Smooth muscle cell (in vitro differentiated cells): ENCODE measurements around the gene TTC33. TPM values are rescaled to one million over a fixed set of nuclear protein-coding genes. Genes with fewer than 3 reads are reported as not detected.

ENCODE experiments used
- DNase-seq: peaks from one replicate; lab custom pipeline; 2025; ENCODE audit not compliant: unreplicated experiment; lab: John Stamatoyannopoulos, UW
- H2AFZ ChIP-seq: fragments of 200-600 bp; sonication (generic); 2 replicates; pipeline ENCODE4 v1.6.0; 2016; ENCODE audit warnings: antibody characterized with exemption, low read depth, mild to moderate bottlenecking
- H3F3A ChIP-seq: fragments of 200-600 bp; sonication (generic); 2 replicates; pipeline ENCODE4 v1.6.0; 2017; ENCODE audit warnings: antibody characterized with exemption, low read depth
- H3K27ac ChIP-seq: fragments of 200-600 bp; sonication (generic); 2 replicates; pipeline ENCODE4 v1.5.1; 2016; ENCODE audit warnings: low read depth, mild to moderate bottlenecking
- H3K27me3 ChIP-seq: fragments of 200-600 bp; sonication (generic); 2 replicates; pipeline ENCODE4 v1.6.1; 2016; ENCODE audit warnings: low read depth, mild to moderate bottlenecking
- H3K36me3 ChIP-seq: fragments of 200-600 bp; sonication (generic); 2 replicates; pipeline ENCODE4 v1.5.1; 2016; ENCODE audit warnings: low read depth
- H3K4me1 ChIP-seq: fragments of 200-600 bp; sonication (generic); 2 replicates; pipeline ENCODE4 v1.5.1; 2016; ENCODE audit warnings: low read depth
- H3K4me2 ChIP-seq: fragments of 200-600 bp; sonication (generic); 2 replicates; pipeline ENCODE4 v1.6.0; 2016; ENCODE audit warnings: mild to moderate bottlenecking
- H3K4me3 ChIP-seq: fragments of 200-600 bp; sonication (generic); 2 replicates; pipeline ENCODE4 v1.5.1; 2016; ENCODE audit warnings: mild to moderate bottlenecking
- H3K79me2 ChIP-seq: fragments of 200-600 bp; sonication (generic); 2 replicates; pipeline ENCODE4 v1.6.0; 2016; ENCODE audit warnings: low read depth, mild to moderate bottlenecking
- H3K9ac ChIP-seq: fragments of 200-600 bp; sonication (generic); 2 replicates; pipeline ENCODE4 v1.6.0; 2016; ENCODE audit warnings: low read depth
- H3K9me3 ChIP-seq: fragments of 200-600 bp; sonication (generic); replicated peaks from 2 replicates; pipeline ENCODE4 v1.5.1; 2016; ENCODE audit warnings: low read depth
- H4K20me1 ChIP-seq: fragments of 200-600 bp; sonication (generic); 2 replicates; pipeline ENCODE4 v1.6.0; 2016; ENCODE audit warnings: low read depth
- CTCF ChIP-seq: fragments of 200-600 bp; sonication (generic); IDR thresholded peaks from 2 replicates; pipeline ENCODE4 v1.5.1; 2017; ENCODE audit warnings: borderline replicate concordance, mild to moderate bottlenecking, antibody characterized with exemption; ENCODE audit not compliant: insufficient read depth, poor library complexity, severe bottlenecking
- WGBS: methylation state at CpG from one replicate; pipeline ENCODE4 v1.1.7; 2016; ENCODE audit warnings: low lambda C conversion rate; 5-methylcytosine and 5-hydroxymethylcytosine counted together
- polyA plus RNA-seq: library from polyadenylated mRNA; unstranded; fragments of >200 nt; fragmentation: Nextera tagmentation; extraction: Ambion mirVana; gene quantifications from 2 replicates; pipeline ENCODE4 v1.2.1, GENCODE V29; 2016
- total RNA-seq: library from RNA; depleted of rRNA; stranded (reverse); fragments of >200 nt; gene quantifications from 2 replicates; pipeline ENCODE4 v1.2.3, GENCODE V29; 2014

Gene TTC33
- total RNA-seq (22.1 and 32.1 TPM in 2 replicates), polyA plus RNA-seq (12.2 and 13.1 TPM in 2 replicates)

GRCh38 chr5:40755407-40756365, at the start of gene TTC33:
Gene TTC33 (minus strand): TSS chr5:40755961. CDS start chr5:40747018, 8,943 bp downstream.
- Histone ChIP-seq H4K20me1 (peaks cover 23% of the 10 kb centered on the region), H3K36me3 (no peaks in the 10 kb centered on the region), H3K4me1 (peaks cover 8% of the 10 kb centered on the region), H3F3A (peaks cover 14% of the 10 kb centered on the region), H3K9ac (peak within 1 kb of the TSS; percentile 92), H3K4me3 (peak within 1 kb of the TSS; percentile 92), H3K9me3 (no peaks in the 10 kb centered on the region), H3K27ac (peak within 1 kb of the TSS; percentile 93), H2AFZ (peak within 1 kb of the TSS; percentile 76), H3K4me2 (peak within 1 kb of the TSS; percentile 89), H3K79me2 (peaks cover 34% of the 10 kb centered on the region), H3K27me3 (no peaks in the 10 kb centered on the region)
- DNase-seq = peak; percentile 73
- TF ChIP-seq CTCF = peak; percentile 48
- 10% methylated on average over 76 of the region's 80 CpGs for WGBS

GRCh38 chr5:40801771-40802562, 46.2 kb upstream of the TTC33 start:
- Histone ChIP-seq H3K9ac (no peak overlapping the region), H3K4me2 (no peak overlapping the region), H3K4me1 (peaks cover 5% of the 10 kb centered on the region), H4K20me1 (peaks cover 5% of the 10 kb centered on the region), H3K27me3 (no peaks in the 10 kb centered on the region), H3K4me3 (no peak overlapping the region), H3K79me2 (peaks cover 6% of the 10 kb centered on the region), H3K36me3 (no peaks in the 10 kb centered on the region), H3F3A (peaks cover 9% of the 10 kb centered on the region), H3K9me3 (no peaks in the 10 kb centered on the region), H3K27ac (no peak overlapping the region), H2AFZ (no peak overlapping the region)
- no peak for TF ChIP-seq CTCF
- DNase-seq = no peak
- 94% methylated on average over 8 of the region's 8 CpGs for WGBS

- Histone ChIP-seq H2AFZ (no peak overlapping the region), H3K9ac (no peak overlapping the region), H3K79me2 (peaks cover 33% of the 10 kb centered on the region), H3K4me1 (peaks cover 13% of the 10 kb centered on the region), H3K4me2 (peak overlapping the region; percentile 99), H4K20me1 (peaks cover 30% of the 10 kb centered on the region), H3K9me3 (no peaks in the 10 kb centered on the region), H3K36me3 (no peaks in the 10 kb centered on the region), H3F3A (peaks cover 9% of the 10 kb centered on the region), H3K27ac (no peak overlapping the region), H3K4me3 (peak overlapping the region; percentile 98), H3K27me3 (no peaks in the 10 kb centered on the region)
- TF ChIP-seq CTCF = no peak
- WGBS = 12% methylated on average over 1 of the region's 1 CpG
- DNase-seq = no peak
These were observed 43.5 kb upstream of the TTC33 start for GRCh38 chr5:40799258-40799657.
